GM18867 (cell line): ENCODE data around the gene NNAT.

Source experiments
- ATAC-seq: cut with Tn5 transposase; IDR thresholded peaks from one replicate; pipeline ENCODE4 v1.9.1; 2021; ENCODE audit warnings: mild to moderate bottlenecking, moderate library complexity; ENCODE audit not compliant: unreplicated experiment

NNAT gene

DNA sequence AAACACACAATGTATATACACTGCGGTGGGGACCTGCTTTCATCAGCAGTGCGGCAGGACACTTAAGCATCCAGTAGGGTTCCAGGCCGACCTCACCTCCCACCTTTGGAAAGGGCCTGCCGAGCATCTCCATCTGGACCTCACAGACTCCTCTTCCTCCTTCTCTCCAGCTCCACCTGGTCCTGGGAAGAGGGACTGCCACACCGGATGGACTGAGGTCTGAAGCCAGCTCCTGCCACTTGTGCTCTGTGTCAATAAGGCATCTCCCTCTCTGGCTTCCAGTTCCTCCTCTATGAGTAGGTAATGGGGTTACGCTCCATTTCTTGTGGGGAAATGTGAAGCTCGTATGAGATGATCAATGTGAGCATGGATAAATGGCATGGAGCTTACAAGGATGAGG, 19.1 kb upstream of the NNAT start:
- ATAC-seq, result no peak

- no peak for ATAC-seq
Observed at GRCh38 chr20:37502654-37503053, 18.4 kb upstream of the NNAT start.

- no peak for ATAC-seq
Observed at GRCh38 chr20:37503256-37503927, 17.7 kb upstream of the NNAT start.

DNA sequence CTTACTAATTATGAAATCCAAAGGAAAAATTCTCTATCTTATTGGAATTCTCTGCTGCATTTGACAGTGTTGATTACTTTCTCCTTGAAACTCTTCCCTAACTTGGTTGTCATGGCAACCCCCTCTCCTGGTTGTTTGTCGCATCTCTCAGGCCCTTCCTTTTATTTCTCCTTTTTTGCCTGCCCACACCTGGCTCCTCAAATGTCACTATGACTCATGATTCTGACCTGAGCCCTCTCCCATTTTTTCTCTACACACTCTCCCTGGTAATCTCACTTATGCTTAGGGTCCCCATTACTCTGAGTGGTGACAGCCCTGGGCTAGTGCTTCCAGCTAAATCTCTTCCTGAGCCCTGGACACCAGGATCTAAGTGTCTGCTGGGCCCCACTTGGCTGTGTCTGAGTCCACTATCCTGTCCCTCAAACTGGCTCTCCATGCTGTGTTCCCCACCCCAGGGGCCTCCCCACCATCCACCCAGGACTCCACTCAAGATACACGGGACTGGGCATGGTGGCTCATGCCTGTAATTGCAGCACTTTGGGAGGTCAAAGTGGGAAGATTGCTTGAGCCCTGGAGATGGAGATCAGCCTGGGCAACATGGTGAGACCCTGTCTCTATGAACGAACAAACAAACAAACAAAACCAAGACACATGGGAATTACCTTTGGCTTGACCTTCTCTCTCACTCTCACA, 16.5 kb upstream of the NNAT start:
- no peak for ATAC-seq

DNA sequence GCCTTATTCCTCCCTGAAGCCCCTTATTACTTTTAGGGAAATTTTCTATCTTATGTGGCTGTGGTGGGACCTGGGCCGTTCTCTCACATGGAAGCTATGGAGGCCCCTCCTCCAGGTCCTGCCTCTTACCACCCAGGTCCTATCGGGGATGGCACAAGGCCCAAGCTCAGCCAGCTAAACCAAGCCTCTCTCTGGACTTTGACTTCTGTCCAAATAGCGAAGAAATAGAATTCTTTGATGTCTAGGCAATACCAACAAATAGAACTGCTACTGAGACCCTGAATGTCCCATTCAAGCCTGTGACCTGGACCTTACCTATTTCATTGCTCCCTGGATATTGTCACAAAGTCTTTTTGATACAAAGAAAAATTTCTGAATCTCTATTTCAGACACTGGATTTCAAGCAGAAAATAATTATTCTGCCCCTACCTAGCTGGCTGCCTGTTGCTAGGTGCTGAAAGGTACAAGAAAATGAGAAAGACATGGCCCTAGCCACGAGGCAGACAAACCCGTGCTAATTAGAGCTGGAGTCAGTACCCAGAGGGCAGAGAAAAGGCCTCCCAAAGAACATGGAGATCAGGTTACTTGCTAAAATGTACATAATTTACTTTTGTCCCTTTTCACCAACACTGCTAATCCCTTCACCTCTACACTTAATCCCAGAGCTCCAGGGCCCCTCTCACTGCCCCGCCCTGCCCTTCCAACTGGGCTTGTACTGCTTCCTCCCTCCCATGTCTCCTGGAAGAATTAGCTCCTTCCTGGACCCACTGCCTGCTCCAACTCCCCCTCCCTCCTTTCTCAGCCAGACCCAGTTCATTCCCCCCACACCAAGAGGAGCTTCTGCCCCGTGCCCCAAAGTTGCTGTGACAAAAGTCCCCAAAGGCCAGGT, 15.5 kb upstream of the NNAT start:
- ATAC-seq, result no peak

GRCh38 chr20:37506152-37506725, 14.8 kb upstream of the NNAT start:
- no peak for ATAC-seq

DNA sequence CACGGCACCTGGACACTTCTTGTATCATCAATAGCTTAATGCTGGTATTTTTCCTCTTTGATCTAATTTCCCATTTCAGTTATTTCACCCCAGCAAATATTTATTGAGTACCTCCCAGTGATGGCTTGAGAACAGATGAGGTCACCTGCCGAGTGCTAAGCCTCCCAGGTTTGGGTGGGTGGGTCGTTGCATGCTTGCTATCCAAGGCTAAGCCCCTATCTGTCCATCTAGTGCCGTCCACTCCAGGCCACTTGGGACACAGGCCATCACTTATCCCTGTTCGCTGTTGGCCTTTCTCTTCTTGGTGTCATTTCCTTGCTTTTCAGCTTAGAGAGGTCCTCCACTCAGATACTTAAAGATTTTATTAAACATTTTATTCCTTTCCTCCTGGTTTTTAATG, 10.8 kb upstream of the NNAT start:
- ATAC-seq, result no peak

- ATAC-seq, result no peak
Observed at GRCh38 chr20:37511610-37512275, 9.3 kb upstream of the NNAT start.

GRCh38 chr20:37513779-37514359, 7.2 kb upstream of the NNAT start:
- no peak for ATAC-seq

- ATAC-seq, result no peak
Observed at GRCh38 chr20:37515876-37516275, 5.2 kb upstream of the NNAT start.

DNA sequence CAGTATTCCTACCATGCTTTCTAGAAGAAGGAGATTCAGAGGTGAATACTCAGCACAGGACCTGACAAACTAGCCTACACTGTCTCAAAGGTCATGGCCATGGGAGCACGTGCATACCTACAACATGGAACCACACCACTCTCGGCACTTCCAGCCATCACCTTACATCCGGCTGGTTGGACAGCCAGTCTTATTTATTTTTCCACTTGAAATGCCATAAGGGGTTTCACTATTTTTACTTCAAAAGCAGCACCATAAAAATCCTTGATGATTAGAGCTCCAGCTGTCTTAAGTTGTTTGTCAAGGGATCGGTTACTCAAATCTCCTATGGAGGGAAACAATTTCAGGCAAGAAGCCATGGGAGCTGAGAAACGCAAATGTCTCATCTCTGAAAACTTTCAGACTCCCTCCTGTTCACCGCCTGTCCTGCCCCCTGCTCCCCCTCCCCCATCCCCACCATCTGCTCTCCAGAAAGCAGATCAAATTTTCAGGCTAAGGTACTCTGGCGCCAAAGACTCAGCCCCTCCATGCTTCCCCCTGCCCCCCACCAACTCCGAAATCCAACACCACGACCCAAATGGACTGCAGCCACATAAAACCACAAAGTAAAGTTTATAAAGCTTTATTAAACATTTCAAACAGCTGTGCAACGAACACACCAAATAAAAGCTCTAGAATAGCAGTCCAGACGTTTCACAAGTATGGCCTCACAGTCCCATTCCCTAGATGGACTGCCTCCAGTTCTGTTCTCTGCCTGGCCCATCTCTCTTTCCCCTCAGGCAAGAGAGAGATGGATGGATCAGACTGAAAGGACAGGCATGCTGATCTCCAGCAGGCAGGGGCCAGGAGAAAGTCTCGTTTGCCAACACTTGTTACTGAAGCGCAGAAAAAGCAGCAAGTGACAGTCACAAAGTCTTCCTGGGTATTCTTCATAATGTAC, 4.0 kb upstream of the NNAT start:
- no peak for ATAC-seq

- no peak for ATAC-seq
Observed at GRCh38 chr20:37518059-37518458, 3.0 kb upstream of the NNAT start.

DNA sequence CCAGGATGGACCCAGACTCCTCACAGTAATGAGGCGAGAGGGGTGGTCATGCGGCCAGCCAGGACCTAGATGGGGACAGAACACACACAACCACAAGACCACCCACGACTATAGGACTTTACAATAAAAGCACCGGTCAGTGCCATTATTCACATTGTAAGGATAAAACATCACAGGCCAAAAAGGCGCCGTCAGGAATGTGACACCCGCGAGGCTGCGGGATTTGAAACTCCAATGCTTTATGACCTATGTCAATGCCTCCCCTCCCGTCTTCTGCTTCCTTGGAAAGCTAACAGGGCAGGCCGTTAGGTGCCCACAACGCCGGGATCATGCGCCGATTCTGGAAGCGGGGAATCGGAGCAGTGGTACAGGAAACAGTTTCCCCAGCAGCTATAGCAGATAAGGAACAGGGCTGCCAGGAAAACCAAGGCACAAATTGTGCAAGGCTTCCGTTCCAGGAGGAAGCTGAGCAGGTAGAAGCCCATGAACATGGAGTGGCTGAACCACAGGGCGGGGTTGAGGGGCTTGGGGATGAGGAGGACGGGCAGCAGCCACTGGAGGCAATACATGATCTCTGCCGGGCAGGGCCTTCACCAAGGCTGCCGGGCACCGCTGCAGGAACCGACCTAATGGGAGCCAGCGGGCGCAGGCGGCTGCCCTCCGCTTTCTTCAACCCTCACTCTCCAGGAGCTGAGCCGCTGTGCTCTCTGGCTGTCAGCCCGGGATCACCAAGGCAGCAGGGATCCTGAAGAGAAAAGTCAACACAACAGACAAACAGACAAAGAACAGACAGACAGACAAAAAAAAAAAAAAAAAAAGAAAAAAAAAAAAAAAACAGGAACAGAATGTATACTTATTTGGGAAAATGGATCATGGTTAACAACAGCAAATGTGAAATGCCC, 2.2 kb upstream of the NNAT start:
- ATAC-seq, result no peak

DNA sequence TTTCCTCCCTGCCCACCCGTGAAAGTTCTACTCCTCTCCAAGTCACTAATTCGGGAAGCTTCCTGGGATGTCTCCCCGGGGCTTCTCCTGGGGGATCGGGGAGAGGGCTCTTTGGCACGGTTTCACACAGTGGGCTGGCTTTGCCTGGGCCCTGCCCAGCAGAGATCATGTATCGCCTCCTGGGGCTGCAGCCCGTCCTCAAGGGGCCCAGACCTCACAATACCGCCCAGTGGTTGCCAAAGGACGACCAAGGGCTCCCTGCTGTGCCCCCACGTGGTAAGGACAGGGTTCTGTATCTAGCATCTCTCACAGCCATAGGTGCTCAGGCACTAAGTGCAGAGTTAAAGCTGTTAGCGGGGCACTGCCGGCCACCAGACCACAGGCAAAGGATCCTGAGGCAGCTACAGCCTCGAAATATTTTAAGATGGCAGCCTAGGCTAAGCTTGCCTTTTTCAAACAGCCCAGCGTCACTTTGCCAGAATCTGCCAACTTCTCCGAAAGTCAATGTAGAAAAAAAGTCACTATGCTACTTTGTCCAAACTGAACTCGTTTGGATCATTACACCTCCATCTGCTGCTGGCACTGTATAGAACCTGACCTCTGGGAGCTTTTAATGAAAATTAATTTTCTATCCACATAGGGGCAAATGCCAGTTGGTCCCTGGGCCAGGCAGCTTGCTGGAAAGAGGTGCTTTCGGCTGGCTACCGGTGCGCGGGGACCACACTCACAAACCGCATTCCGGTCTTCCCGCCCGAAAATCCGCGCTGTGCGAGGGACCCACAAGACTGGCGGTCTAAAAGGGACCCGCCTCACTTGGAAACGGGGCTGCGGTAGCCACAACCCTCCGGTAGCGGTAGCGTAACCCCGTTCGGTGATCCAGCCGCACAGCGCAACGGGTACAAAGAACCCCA, 1.3 kb upstream of the NNAT start:
- no peak for ATAC-seq

DNA sequence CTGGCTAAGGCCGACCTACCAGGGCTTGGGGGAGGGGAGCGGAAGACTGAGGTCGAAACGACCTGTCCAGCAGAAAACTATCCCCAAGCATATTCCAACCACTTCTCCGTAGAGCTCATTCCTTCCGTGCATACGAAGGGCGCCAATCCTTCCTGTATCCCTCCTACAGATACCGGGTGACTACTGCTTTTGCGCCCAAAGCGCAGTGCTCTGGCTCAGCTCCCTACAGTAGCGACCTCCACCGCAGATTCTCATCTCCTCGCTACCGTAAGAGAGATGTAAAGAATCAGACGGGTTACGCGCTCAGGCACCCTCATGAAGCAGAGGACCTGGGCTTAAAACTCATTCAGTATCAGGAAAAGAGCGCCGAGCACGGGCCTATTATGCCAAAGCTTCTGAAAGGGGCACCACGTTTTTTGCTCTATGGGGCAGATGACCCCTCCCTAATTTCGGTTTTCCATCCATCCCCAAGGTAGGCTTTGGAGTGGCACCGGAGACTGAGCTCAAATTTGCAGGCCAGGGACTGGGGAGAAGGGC, 563 bp upstream of the NNAT start:
- no peak for ATAC-seq

- no peak for ATAC-seq
Observed at GRCh38 chr20:37522260-37523011, 1.4 kb downstream of the NNAT start.
